Prostate gland (tissue), 2 donors: Measurements from ENCODE around the gene ABHD17C. TPM values are rescaled to one million over a fixed set of nuclear protein-coding genes. Genes with fewer than 3 reads are reported as not detected.

Experiments
- DNase-seq: peaks from one replicate; pipeline ENCODE4 v3.0.0-alpha.2; 2019; ENCODE audit warnings: low spot score
- H3K27ac ChIP-seq, 2 donors: fragments of 200-600 bp; sonication (generic); 2 replicates each; pipeline ENCODE4 v1.5.1; 2017 to 2019
- H3K27me3 ChIP-seq: fragments of 200-600 bp; sonication (generic); replicated peaks from 2 replicates; pipeline ENCODE4 v1.5.1; 2019; ENCODE audit not compliant: insufficient read depth
- H3K36me3 ChIP-seq, 2 donors: fragments of 200-600 bp; sonication (generic); 1 replicate in 1 of 2; 2 replicates in 1 of 2; pipeline versions ENCODE4 v1.5.1 to v1.8.1; 2017 to 2019
- H3K4me1 ChIP-seq: fragments of 200-600 bp; sonication (generic); replicated peaks from 2 replicates; pipeline ENCODE4 v1.5.1; 2019
- H3K4me3 ChIP-seq, 2 donors: fragments of 200-600 bp; sonication (generic); 2 replicates each; pipeline ENCODE4 v1.5.1; 2017 to 2019
- H3K9me3 ChIP-seq: fragments of 200-600 bp; sonication (generic); 2 replicates; pipeline ENCODE4 v1.5.1; 2017
- CTCF ChIP-seq, 4 experiments: fragments of 200-600 bp in 2 of 4; fragments of 450-650 bp in 2 of 4; sonication (generic) in 2 of 4; IDR thresholded peaks; 1 replicate in 3 of 4; 2 replicates in 1 of 4; pipeline ENCODE4 v1.5.1; 2016 to 2019; ENCODE audit warnings: antibody characterized with exemption in 4 of 4, mild to moderate bottlenecking in 2 of 4, moderate library complexity in 2 of 4
- POLR2A ChIP-seq: fragments of 450-650 bp; IDR thresholded peaks from one replicate; pipeline ENCODE4 v1.6.1; 2016; ENCODE audit warnings: antibody characterized with exemption, mild to moderate bottlenecking
- POLR2AphosphoS5 ChIP-seq: sonication (generic); formaldehyde crosslinking; IDR thresholded peaks from one replicate; pipeline ENCODE4 v1.6.1; 2017; ENCODE audit warnings: antibody characterized with exemption
- WGBS: methylation state at CpG from one replicate; pipeline ENCODE4 v1.1.5; 2018; 5-methylcytosine and 5-hydroxymethylcytosine counted together
- intact Hi-C: fragments of 100-400 bp; cut with DNase I; formaldehyde crosslinking; loops from one replicate; pipeline ENCODE4 v1.14.2; 2022
- total RNA-seq, 2 donors: library from RNA; depleted of rRNA; stranded (reverse); fragments of >200 nt; gene quantifications; one replicate each; pipeline ENCODE4 v1.1.0, GENCODE V29; 2016

The ABHD17C gene
- total RNA-seq, 2 donors from 2014 or later = 13.6 to 32.4 TPM

GRCh38 chr15:80697075-80697685 is 2.1 kb downstream of the ABHD17C start:
- Histone ChIP-seq H3K9me3 (no peaks in the 10 kb centered on the region), H3K27me3 (no peaks in the 10 kb centered on the region), H3K4me3 (peak overlapping the region; percentile 51 to 65), H3K36me3 (no peaks in the 10 kb centered on the region), H3K4me1 (peaks cover 5% of the 10 kb centered on the region), H3K27ac (peak overlapping the region; percentile 81 to 82)
- TF ChIP-seq CTCF (IDR thresholded peaks at IDR 0.05) (no peak), POLR2A (peak; percentile 46)
- no peak for DNase-seq
- WGBS = 55% methylated on average over 6 of the region's 6 CpGs
- intact Hi-C loops = loop anchor here (10.0 kb wide), 1 partner anchor 298 kb away; no protein-coding TSS in a partner anchor

DNA sequence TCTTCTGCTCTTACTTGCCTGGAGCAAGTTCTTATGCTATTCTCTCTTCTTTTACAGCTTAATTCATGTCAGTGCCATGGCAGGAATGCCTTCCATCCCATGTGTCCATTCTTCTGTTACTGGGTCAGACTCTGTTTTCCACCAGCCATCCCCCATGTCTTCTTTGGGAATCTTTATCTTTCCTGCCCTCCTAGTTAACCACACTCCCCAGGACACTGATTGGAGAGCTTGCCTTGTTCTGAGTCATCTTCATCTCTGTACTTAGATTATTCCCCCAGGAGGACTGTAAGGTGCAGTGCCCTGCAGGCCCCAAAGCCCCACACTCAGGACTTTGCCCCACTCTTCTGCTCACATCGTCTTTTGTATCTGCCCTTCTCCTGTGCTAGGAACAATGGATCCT is 3.6 kb downstream of the ABHD17C start:
- no peak for DNase-seq
- TF ChIP-seq CTCF (IDR thresholded peaks at IDR 0.05) = no peak
- no peak for TF ChIP-seq POLR2AphosphoS5
- no peak for TF ChIP-seq POLR2A
- intact Hi-C loops = loop anchor here (10.0 kb wide), 1 partner anchor 296 kb away; no protein-coding TSS in a partner anchor
- WGBS = 100% methylated on average over 1 of the region's 1 CpG
- H3K4me3 ChIP-seq = no peak overlapping the region
- no peaks in the 10 kb centered on the region for H3K9me3 ChIP-seq
- peak overlapping the region in 1 of 2 donors; percentile 14 for H3K27ac ChIP-seq
- no peaks in the 10 kb centered on the region for H3K36me3 ChIP-seq
- H3K27me3 ChIP-seq = no peaks in the 10 kb centered on the region
- H3K4me1 ChIP-seq = peaks cover 6% of the 10 kb centered on the region

- TF ChIP-seq POLR2AphosphoS5 (no peak), CTCF (IDR thresholded peaks at IDR 0.05) (no peak), POLR2A (no peak)
- Histone ChIP-seq H3K4me3 (no peak overlapping the region), H3K4me1 (peaks cover 6% of the 10 kb centered on the region), H3K9me3 (no peaks in the 10 kb centered on the region), H3K36me3 (no peaks in the 10 kb centered on the region), H3K27ac (peak overlapping the region in 1 of 2 donors; percentile 71), H3K27me3 (no peaks in the 10 kb centered on the region)
- 76% methylated on average over 1 of the region's 1 CpG for WGBS
- no peak for DNase-seq
- intact Hi-C loops = loop anchor here (10.0 kb wide), 1 partner anchor 295 kb away; no protein-coding TSS in a partner anchor
Measured at GRCh38 chr15:80699981-80700380, 4.9 kb downstream of the ABHD17C start.

- no peaks in the 10 kb centered on the region for H3K9me3 ChIP-seq
- H3K4me1 ChIP-seq = peaks cover 6% of the 10 kb centered on the region
- H3K27ac ChIP-seq = peak overlapping the region; percentile 68 to 71
- TF ChIP-seq POLR2A (no peak), POLR2AphosphoS5 (peak; percentile 50)
- peak; percentile 47 for DNase-seq
- no peaks in the 10 kb centered on the region for H3K36me3 ChIP-seq
- no peak overlapping the region for H3K4me3 ChIP-seq
- H3K27me3 ChIP-seq = no peaks in the 10 kb centered on the region
- intact Hi-C loops = no loop called here
- WGBS = 43% methylated on average over 7 of the region's 7 CpGs
Measured at GRCh38 chr15:80701676-80702311, 6.7 kb downstream of the ABHD17C start.

- DNase-seq = no peak
- 83% methylated on average over 5 of the region's 5 CpGs for WGBS
- H3K4me1 ChIP-seq = peaks cover 6% of the 10 kb centered on the region
- no peaks in the 10 kb centered on the region for H3K36me3 ChIP-seq
- no peak overlapping the region for H3K4me3 ChIP-seq
- intact Hi-C loops = no loop called here
- no peaks in the 10 kb centered on the region for H3K9me3 ChIP-seq
- no peaks in the 10 kb centered on the region for H3K27me3 ChIP-seq
- H3K27ac ChIP-seq = peak overlapping the region in 1 of 2 donors; percentile 71
- no peak for TF ChIP-seq POLR2A
- TF ChIP-seq CTCF (IDR thresholded peaks at IDR 0.05) = no peak
- no peak for TF ChIP-seq POLR2AphosphoS5
Measured at GRCh38 chr15:80703081-80703480, 8.0 kb downstream of the ABHD17C start.
